Natural killer cell treated with Interleukin-12 subunit alpha and Interleukin-12 subunit beta and Interleukin-15 and Interleukin-18, amount 100 ng/mL, for 72 hours (primary cell): ENCODE results near the gene SLC10A3. TPM values are rescaled to one million over a fixed set of nuclear protein-coding genes. Genes with fewer than 3 reads are reported as not detected.
A peak's percentile ranks its signal among the peaks of the same experiment; 100 is the strongest.

Experiments used
- ATAC-seq, 2 donors: fragments of 150-1000 bp; cut with Tn5 transposase in 1 of 2; sonication (Bioruptor Pico), chemical (Tn5 transposase) in 1 of 2; 2 replicates each; pipeline ENCODE4 v1.10.0; 2021
- DNase-seq: peaks from one replicate; pipeline ENCODE4 v3.0.0; 2022; ENCODE audit warnings: low spot score
- H3K27ac Mint-ChIP-seq, 2 donors: 1 replicate in 1 of 2; 2 replicates in 1 of 2; pipeline ENCODE4 v1.8.0; 2022; ENCODE audit warnings: mixed read lengths in 2 of 2, mild to moderate bottlenecking in 1 of 2, moderate library complexity in 1 of 2
- H3K27me3 Mint-ChIP-seq, 2 donors: 1 replicate in 1 of 2; 2 replicates in 1 of 2; pipeline ENCODE4 v1.8.0; 2022; ENCODE audit warnings: mixed read lengths in 2 of 2
- H3K36me3 Mint-ChIP-seq: one replicate; pipeline ENCODE4 v1.8.0; 2022; ENCODE audit warnings: mixed read lengths
- H3K4me1 Mint-ChIP-seq, 2 donors: 1 replicate in 1 of 2; 2 replicates in 1 of 2; pipeline ENCODE4 v1.8.0; 2022; ENCODE audit warnings: low read depth in 2 of 2, mixed read lengths in 2 of 2, mild to moderate bottlenecking in 1 of 2
- H3K4me3 Mint-ChIP-seq: one replicate; pipeline ENCODE4 v1.8.0; 2022; ENCODE audit warnings: mixed read lengths
- H3K9me3 Mint-ChIP-seq: 2 replicates; pipeline ENCODE4 v1.8.0; 2022; ENCODE audit warnings: mixed read lengths
- total RNA-seq, 2 donors: library from RNA; stranded (reverse); gene quantifications; one replicate each; pipeline ENCODE4 v1.2.3, GENCODE V29; 2022

The SLC10A3 gene
- total RNA-seq, 2 donors from 2014 or later = 22.1 to 30.7 TPM

GRCh38 chrX:154485150-154486051 is 5.0 kb downstream of the SLC10A3 start:
- Mint-ChIP-seq H3K4me3 (peak overlapping the region; percentile 30), H3K27ac (no peak overlapping the region), H3K4me1 (peaks cover 7 to 10% of the 10 kb centered on the region in 2 donors), H3K27me3 (peaks cover 0 to 3% of the 10 kb centered on the region in 2 donors), H3K9me3 (no peaks in the 10 kb centered on the region), H3K36me3 (no peaks in the 10 kb centered on the region)
- ATAC-seq = no peak
- no peak for DNase-seq

- Mint-ChIP-seq H3K4me1 (peaks cover 2 to 8% of the 10 kb centered on the region in 2 donors), H3K4me3 (peak overlapping the region; percentile 34), H3K36me3 (no peaks in the 10 kb centered on the region), H3K27ac (peak overlapping the region in 1 of 2 donors; percentile 33), H3K27me3 (peaks cover 0 to 3% of the 10 kb centered on the region in 2 donors), H3K9me3 (no peaks in the 10 kb centered on the region)
- no peak for ATAC-seq
- DNase-seq = no peak
Measured at GRCh38 chrX:154484255-154485149, 5.9 kb downstream of the SLC10A3 start.

GRCh38 chrX:154483325-154483724 is 7.1 kb downstream of the SLC10A3 start:
- Mint-ChIP-seq H3K27ac (no peak overlapping the region), H3K36me3 (no peaks in the 10 kb centered on the region), H3K4me3 (no peak overlapping the region), H3K9me3 (no peaks in the 10 kb centered on the region), H3K4me1 (peaks cover 4 to 12% of the 10 kb centered on the region in 2 donors), H3K27me3 (peaks cover 0 to 3% of the 10 kb centered on the region in 2 donors)
- DNase-seq = no peak
- no peak for ATAC-seq

GRCh38 chrX:154482786-154483185 is 7.6 kb downstream of the SLC10A3 start:
- no peak overlapping the region for H3K4me3 Mint-ChIP-seq
- no peaks in the 10 kb centered on the region for H3K36me3 Mint-ChIP-seq
- H3K27me3 Mint-ChIP-seq = peaks cover 0 to 3% of the 10 kb centered on the region in 2 donors
- ATAC-seq (no peak), DNase-seq (no peak)
- no peak overlapping the region for H3K27ac Mint-ChIP-seq
- no peaks in the 10 kb centered on the region for H3K9me3 Mint-ChIP-seq
- H3K4me1 Mint-ChIP-seq = peaks cover 4 to 7% of the 10 kb centered on the region in 2 donors

GRCh38 chrX:154481911-154482601 is 8.4 kb downstream of the SLC10A3 start:
- Mint-ChIP-seq H3K27me3 (peaks cover 0 to 3% of the 10 kb centered on the region in 2 donors), H3K4me3 (no peak overlapping the region), H3K4me1 (peaks cover 4 to 6% of the 10 kb centered on the region in 2 donors), H3K9me3 (no peaks in the 10 kb centered on the region), H3K27ac (no peak overlapping the region), H3K36me3 (no peaks in the 10 kb centered on the region)
- DNase-seq (no peak), ATAC-seq (no peak)

- no peak overlapping the region for H3K27ac Mint-ChIP-seq
- no peak for DNase-seq
- H3K27me3 Mint-ChIP-seq = peaks cover 0 to 3% of the 10 kb centered on the region in 2 donors
- H3K4me1 Mint-ChIP-seq = peaks cover 4 to 6% of the 10 kb centered on the region in 2 donors
- no peaks in the 10 kb centered on the region for H3K36me3 Mint-ChIP-seq
- no peak overlapping the region for H3K4me3 Mint-ChIP-seq
- no peak for ATAC-seq
- H3K9me3 Mint-ChIP-seq = no peaks in the 10 kb centered on the region
Measured at GRCh38 chrX:154481195-154481594, 9.2 kb downstream of the SLC10A3 start.

- Mint-ChIP-seq H3K27me3 (peaks cover 0 to 3% of the 10 kb centered on the region in 2 donors), H3K36me3 (no peaks in the 10 kb centered on the region), H3K4me1 (peaks cover 4 to 6% of the 10 kb centered on the region in 2 donors), H3K9me3 (no peaks in the 10 kb centered on the region), H3K27ac (peak within 1 kb of the TSS; percentile 87 to 94), H3K4me3 (peak within 1 kb of the TSS; percentile 80)
- ATAC-seq (peak; percentile 93 to 94), DNase-seq (peak; percentile 93)
Measured at GRCh38 chrX:154478728-154479622, 11.5 kb downstream of the SLC10A3 start, which contains the start of gene LAGE3. LAGE3 (minus strand) TSS chrX:154479281; CDS start chrX:154478915, 366 bp downstream.

GRCh38 chrX:154477891-154478477 is 12.4 kb downstream of the SLC10A3 start:
- no peak for DNase-seq
- peaks cover 0 to 3% of the 10 kb centered on the region in 2 donors for H3K27me3 Mint-ChIP-seq
- peaks cover 6 to 7% of the 10 kb centered on the region in 2 donors for H3K4me1 Mint-ChIP-seq
- no peak for ATAC-seq
- H3K36me3 Mint-ChIP-seq = no peaks in the 10 kb centered on the region
- H3K27ac Mint-ChIP-seq = peak overlapping the region in 1 of 2 donors; percentile 87
- H3K4me3 Mint-ChIP-seq = peak overlapping the region; percentile 80
- no peaks in the 10 kb centered on the region for H3K9me3 Mint-ChIP-seq

GRCh38 chrX:154476821-154477220 is 13.6 kb downstream of the SLC10A3 start:
- H3K36me3 Mint-ChIP-seq = no peaks in the 10 kb centered on the region
- H3K27ac Mint-ChIP-seq = no peak overlapping the region
- no peak for ATAC-seq

GRCh38 chrX:154473683-154474082 is 16.7 kb downstream of the SLC10A3 start:
- Mint-ChIP-seq H3K27me3 (no peaks in the 10 kb centered on the region), H3K4me1 (peaks cover 0 to 3% of the 10 kb centered on the region in 2 donors), H3K36me3 (no peaks in the 10 kb centered on the region), H3K4me3 (no peak overlapping the region), H3K9me3 (no peaks in the 10 kb centered on the region), H3K27ac (no peak overlapping the region)
- no peak for ATAC-seq
- no peak for DNase-seq

More at GRCh38 chrX:154476821-154477220, 13.6 kb downstream of the SLC10A3 start:
- Mint-ChIP-seq H3K4me1 (peaks cover 6 to 7% of the 10 kb centered on the region in 2 donors), H3K27me3 (no peaks in the 10 kb centered on the region), H3K9me3 (no peaks in the 10 kb centered on the region), H3K4me3 (no peak overlapping the region)
- no peak for DNase-seq

- Mint-ChIP-seq H3K4me1 (peaks cover 0 to 3% of the 10 kb centered on the region in 2 donors), H3K27me3 (no peaks in the 10 kb centered on the region), H3K4me3 (no peak overlapping the region), H3K36me3 (no peaks in the 10 kb centered on the region), H3K9me3 (no peaks in the 10 kb centered on the region), H3K27ac (no peak overlapping the region)
- ATAC-seq = no peak
- DNase-seq = no peak
Measured at GRCh38 chrX:154472685-154473632, 17.5 kb downstream of the SLC10A3 start.
